Endothelial cell of umbilical vein (primary cell): ENCODE measurements around the gene PLEKHJ1. TPM values are rescaled to one million over a fixed set of nuclear protein-coding genes. Genes with fewer than 3 reads are reported as not detected.

Experiments
- BruUV-seq: library from RNA; stranded (reverse); fragments of 400-500 nt; replicated peaks from 2 replicates; lab custom pipeline; 2021; lab: Mats Ljungman, UMichigan
- CTCF ChIA-PET: fragments of 300-600, 350-600 bp; sonication (Branson Sonifier 250); formaldehyde crosslinking; loops from one replicate; lab custom pipeline; 2021; ENCODE audit warnings: antibody characterized with exemption, inconsistent platforms; lab: Charles Lee
- POLR2A ChIA-PET: fragments of 300-600, 350-600 bp; sonication (Branson Sonifier 250); formaldehyde crosslinking; loops from one replicate; lab custom pipeline; 2021; ENCODE audit warnings: antibody characterized with exemption, inconsistent platforms; lab: Charles Lee
- DNase-seq: peaks from one replicate; pipeline ENCODE4 v3.0.0-alpha.2; 2011; ENCODE audit warnings: low read depth, low spot score
- FAIRE-seq: peaks from 2 replicates; lab custom pipeline; 2011; peaks lifted over from hg19 to GRCh38; lab: Jason Lieb, UNC
- H2AFZ ChIP-seq: 2 replicates; pipeline ENCODE4 v1.6.0; 2012; ENCODE audit warnings: low read depth, low read length, control low read depth, inconsistent platforms
- H3K27ac ChIP-seq: 2 replicates; pipeline ENCODE4 v1.5.1; 2011; ENCODE audit warnings: low read depth, mild to moderate bottlenecking, control low read depth, low read length, moderate library complexity; ENCODE audit not compliant: insufficient read depth
- H3K27me3 ChIP-seq, 2 experiments: 2 replicates each; pipeline versions ENCODE4 v1.6.0 to v1.6.1; 2011; ENCODE audit warnings: low read length in 2 of 2, mixed read lengths in 1 of 2; ENCODE audit not compliant: control insufficient read depth in 2 of 2, insufficient read depth in 2 of 2
- H3K36me3 ChIP-seq, 2 experiments: 2 replicates in 1 of 2; 3 replicates in 1 of 2; pipeline ENCODE4 v1.5.1; 2011; ENCODE audit warnings: low read length in 2 of 2, mild to moderate bottlenecking in 1 of 2, moderate library complexity in 1 of 2; ENCODE audit not compliant: control insufficient read depth in 2 of 2, insufficient read depth in 2 of 2; ENCODE audit errors: extremely low read depth in 1 of 2
- H3K4me1 ChIP-seq: 3 replicates; pipeline ENCODE4 v1.5.1; 2011; ENCODE audit warnings: mild to moderate bottlenecking, low read length; ENCODE audit not compliant: control insufficient read depth, insufficient read depth; ENCODE audit errors: extremely low read depth
- H3K4me2 ChIP-seq: 2 replicates; pipeline ENCODE4 v1.6.1; 2011; ENCODE audit warnings: low read length, control low read depth, mixed read lengths; ENCODE audit not compliant: insufficient read depth
- H3K4me3 ChIP-seq, 3 experiments: fragments of 200-600 bp in 1 of 3; sonication (generic), shearing (Covaris generic) in 1 of 3; replicated peaks in 1 of 3; 2 replicates each; pipeline ENCODE4 v1.5.1; 2011 to 2016; ENCODE audit warnings: control low read depth in 3 of 3, low read length in 3 of 3, mild to moderate bottlenecking in 2 of 3, inconsistent platforms in 1 of 3, low read depth in 1 of 3, moderate library complexity in 1 of 3; ENCODE audit not compliant: insufficient read depth in 1 of 3
- H3K79me2 ChIP-seq: 2 replicates; pipeline ENCODE4 v1.6.0; 2012; ENCODE audit warnings: low read length, inconsistent platforms; ENCODE audit not compliant: control insufficient read depth, insufficient read depth
- H3K9ac ChIP-seq: replicated peaks from 2 replicates; pipeline ENCODE3; 2011; ENCODE audit warnings: low read length, control low read depth; ENCODE audit not compliant: insufficient read depth; ENCODE audit errors: extremely low read depth
- H3K9me1 ChIP-seq: replicated peaks from 3 replicates; pipeline ENCODE4 v1.6.0; 2011; ENCODE audit warnings: mild to moderate bottlenecking, low read length; ENCODE audit not compliant: control insufficient read depth, insufficient read depth; ENCODE audit errors: extremely low read depth
- H3K9me3 ChIP-seq: replicated peaks from 2 replicates; pipeline ENCODE4 v1.5.1; 2012; ENCODE audit warnings: low read length, inconsistent platforms; ENCODE audit not compliant: control insufficient read depth, insufficient read depth
- H4K20me1 ChIP-seq: replicated peaks from 2 replicates; pipeline ENCODE3; 2011; ENCODE audit warnings: mild to moderate bottlenecking, low read length; ENCODE audit not compliant: control insufficient read depth, insufficient read depth; ENCODE audit errors: extremely low read depth
- FOS ChIP-seq: IDR thresholded peaks from 2 replicates; pipeline ENCODE4 v1.6.1; 2011; ENCODE audit warnings: mild to moderate bottlenecking, low read length, moderate library complexity, borderline replicate concordance; ENCODE audit not compliant: insufficient read depth
- JUN ChIP-seq: IDR thresholded peaks from 2 replicates; pipeline ENCODE4 v1.6.1; 2011; ENCODE audit warnings: borderline replicate concordance, low read depth; ENCODE audit not compliant: insufficient read length, insufficient read depth
- MAX ChIP-seq: IDR thresholded peaks from 2 replicates; pipeline ENCODE4 v1.6.1; 2011; ENCODE audit not compliant: insufficient read depth, insufficient read length
- MYC ChIP-seq: IDR thresholded peaks from one replicate; pipeline ENCODE4 v1.6.1; 2011; ENCODE audit warnings: mild to moderate bottlenecking, low read depth, low read length
- POLR2A ChIP-seq: IDR thresholded peaks from 2 replicates; pipeline ENCODE4 v1.6.1; 2012; ENCODE audit warnings: low read depth, mild to moderate bottlenecking, control low read depth, low read length
- POLR2AphosphoS5 ChIP-seq: IDR thresholded peaks from 2 replicates; pipeline ENCODE4 v1.6.1; 2012; ENCODE audit warnings: low read depth, mild to moderate bottlenecking, control low read depth, low read length, moderate library complexity; ENCODE audit not compliant: insufficient read depth
- dilution Hi-C: fragments of 300-500 bp; cut with MboI; formaldehyde crosslinking; loops from one replicate; pipeline ENCODE4 v1.15.0; 2019; ENCODE audit warnings: low sequenced_read_pairs; ENCODE audit not compliant: extremely low pct_ligation_motif_present
- intact Hi-C: fragments of 100-400 bp; cut with micrococcal nuclease; formaldehyde crosslinking; loops from one replicate; pipeline ENCODE4 v1.10.0; 2022
- polyA plus RNA-seq, 4 experiments: library from polyadenylated mRNA; depleted of rRNA in 3 of 4; stranded (reverse) in 3 of 4; unstranded in 1 of 4; fragments of >200 nt; gene quantifications; 2 replicates each; pipeline versions ENCODE4 v1.2.1 to v1.2.3, GENCODE V29; 2011 to 2012; ENCODE audit warnings: missing spikeins in 1 of 4
- total RNA-seq: library from RNA; stranded (reverse); gene quantifications from 2 replicates; pipeline ENCODE4 v1.2.3, GENCODE V29; 2021

The PLEKHJ1 gene
- total and polyA plus RNA-seq, 2 donors (not counting 3 experiments of a cell fraction or from before 2014, with no cell fraction given): 82.4 to 115 TPM

GRCh38 chr19:2249880-2250765, 14.0 kb upstream of the PLEKHJ1 start:
- Histone ChIP-seq H3K36me3 (peaks cover 10 to 30% of the 10 kb centered on the region in 2 experiments), H3K9me1 (no peaks in the 10 kb centered on the region), H3K4me3 (no peak overlapping the region), H3K4me1 (peaks cover 16% of the 10 kb centered on the region), H4K20me1 (no peaks in the 10 kb centered on the region), H3K9me3 (no peaks in the 10 kb centered on the region), H3K27ac (no peak overlapping the region), H3K9ac (no peak overlapping the region), H3K79me2 (no peaks in the 10 kb centered on the region), H3K27me3 (peaks cover 22 to 40% of the 10 kb centered on the region in 2 experiments), H2AFZ (no peak overlapping the region), H3K4me2 (no peak overlapping the region)
- BruUV-seq: no TSS peak
- intact Hi-C loops: no loop called here
- no peak for TF ChIP-seq JUN
- no peak for TF ChIP-seq MAX
- TF ChIP-seq POLR2A: peak; percentile 3
- no peak for TF ChIP-seq MYC
- peak; percentile 18 for TF ChIP-seq POLR2AphosphoS5
- TF ChIP-seq FOS: no peak
- DNase-seq: no peak
- ChIA-PET CTCF (interaction anchor here (1.5 to 2.1 kb wide), 4 partner anchors 11 to 94 kb away, joined by 5 to 7 read pairs (median 6); partner anchors contain the start of gene PLEKHJ1), POLR2A (no interaction called here)
- dilution Hi-C loops: no loop called here
- FAIRE-seq: no peak
